ENCODE measurements around the gene UNC45A. TPM values are rescaled to one million over a fixed set of nuclear protein-coding genes. Genes with fewer than 3 reads are reported as not detected.

Gene UNC45A
- total and polyA plus RNA-seq, 2 of the 8 experiments (the other 6 are each of a cell fraction or from before 2014, with no cell fraction given): 74.1 to 84.2 TPM

- no peak overlapping the region for H2BK12ac ChIP-seq (ENCODE audit: low read depth, low read length)
- no peak overlapping the region for H2AFZ ChIP-seq (ENCODE audit: low read length)
- no peak overlapping the region for H3K18ac ChIP-seq (ENCODE audit: extremely low read depth, low read length)
- H2AK5ac ChIP-seq (ENCODE audit: low read depth, low read length): no peak overlapping the region
- H3K14ac ChIP-seq (ENCODE audit: insufficient read length): no peak overlapping the region
- no peak overlapping the region for H4K91ac ChIP-seq (replicated peaks; ENCODE audit: insufficient read length, low read length)
- 95% methylated on average over 7 of the region's 7 CpGs; no CpG with 5 or more reads in 1 of the 2 experiments for WGBS, 2 experiments (ENCODE audit: extremely low coverage in 1 of 2, insufficient coverage in 1 of 2, insufficient read length in 1 of 2, insufficient replicate concordance in 2 of 2, low coverage in 1 of 2, low lambda C conversion rate in 2 of 2, missing lambda C conversion rate in 1 of 2)
- H3K9me3 ChIP-seq (ENCODE audit: insufficient read depth in 2 of 2, low read depth in 1 of 2, low read length in 1 of 2): no peaks in the 10 kb centered on the region
- H3K27me3 ChIP-seq (replicated peaks in 1 of 4; ENCODE audit: control insufficient read depth in 3 of 4, extremely low read depth in 1 of 4, insufficient read depth in 3 of 4, low read length in 3 of 4): no peaks in the 10 kb centered on the region
- H3K4ac ChIP-seq (replicated peaks; ENCODE audit: insufficient read length, low read depth, low read length): no peak overlapping the region
- H2BK120ac ChIP-seq (replicated peaks; ENCODE audit: low read depth, low read length): no peak overlapping the region
- DNase-seq (ENCODE audit: low read depth in 1 of 2, low spot score in 2 of 2): no peak
- H3K4me2 ChIP-seq (ENCODE audit: insufficient read depth in 1 of 2, low read depth in 2 of 2, low read length in 2 of 2): no peak overlapping the region
- no peak overlapping the region for H2BK5ac ChIP-seq (ENCODE audit: low read depth, low read length)
- H4K5ac ChIP-seq (ENCODE audit: insufficient read length, low read depth, low read length): no peak overlapping the region
- TF ChIP-seq EZH2 (IDR thresholded peaks at IDR 0.05; ENCODE audit: low read depth, low read length, severe bottlenecking): no peak
- no peak for TF ChIP-seq TAF7 (optimal IDR thresholded peaks at IDR 0.05; ENCODE audit: borderline replicate concordance, low read depth, low read length)
- TF ChIP-seq CHD1 (IDR thresholded peaks at IDR 0.05; ENCODE audit: low read depth, low read length): no peak
- no peak for TF ChIP-seq CBX8 (IDR thresholded peaks at IDR 0.05; ENCODE audit: borderline replicate concordance, low read depth, low read length)
- TF ChIP-seq JUND (IDR thresholded peaks at IDR 0.05; ENCODE audit: low read length): no peak
- TF ChIP-seq NRF1 (IDR thresholded peaks at IDR 0.05; ENCODE audit: low read depth, low read length): no peak
- TF ChIP-seq ZNF274 (IDR thresholded peaks at IDR 0.05; ENCODE audit: borderline replicate concordance, extremely low read depth, low read length): no peak
- TF ChIP-seq HDAC6 (IDR thresholded peaks at IDR 0.05; ENCODE audit: low read depth, low read length): no peak
- no peak for TF ChIP-seq GTF2F1 (IDR thresholded peaks at IDR 0.05; ENCODE audit: borderline replicate concordance, low read depth, low read length)
- no peak for TF ChIP-seq SP4 (IDR thresholded peaks at IDR 0.05; ENCODE audit: low read length)
- TF ChIP-seq TEAD4 (IDR thresholded peaks at IDR 0.05; ENCODE audit: low read depth, low read length): no peak
- TF ChIP-seq MAX (IDR thresholded peaks at IDR 0.05): no peak
- H2BK20ac ChIP-seq (ENCODE audit: low read length): no peak overlapping the region
- H3K4me1 ChIP-seq (replicated peaks in 1 of 4; ENCODE audit: control insufficient read depth in 3 of 4, insufficient read depth in 4 of 4, low read length in 3 of 4): no peaks in the 10 kb centered on the region
- H3K56ac ChIP-seq (replicated peaks; ENCODE audit: insufficient read length, low read depth, low read length): no peak overlapping the region
- H4K20me1 ChIP-seq (replicated peaks in 1 of 2; ENCODE audit: control insufficient read depth in 1 of 2, insufficient read depth in 2 of 2, low read length in 2 of 2): peaks cover 4 to 8% of the 10 kb centered on the region in 2 experiments
- no peak overlapping the region for H3K4me3 ChIP-seq (ENCODE audit: extremely low read depth in 1 of 4, insufficient read depth in 2 of 4, low read depth in 3 of 4, low read length in 4 of 4)
- no peak overlapping the region; a peak in 1 of 7 replicates for H3K9ac ChIP-seq (replicated peaks in 1 of 4; ENCODE audit: extremely low read depth in 1 of 4, low read depth in 3 of 4, low read length in 3 of 4)
- POLR2A ChIA-PET (ENCODE audit: partially characterized antibody): interaction anchor here (0.6 to 1.6 kb wide), 5 partner anchors 8 to 29 kb away, joined by 3 to 4 read pairs (median 3); no protein-coding TSS in a partner anchor
- H3K79me2 ChIP-seq (ENCODE audit: control insufficient read depth in 1 of 2, insufficient read depth in 2 of 2, low read length in 2 of 2): no peaks in the 10 kb centered on the region
- peaks cover 44 to 87% (median 75%) of the 10 kb centered on the region in 4 experiments for H3K36me3 ChIP-seq (ENCODE audit: control insufficient read depth in 2 of 4, insufficient read depth in 4 of 4, low read length in 3 of 4)
- H3K23ac ChIP-seq (ENCODE audit: insufficient read length): no peak overlapping the region
- no peaks in the 10 kb centered on the region for H3K79me1 ChIP-seq (ENCODE audit: low read depth, low read length)
- no peak overlapping the region for H4K8ac ChIP-seq (ENCODE audit: extremely low read depth, insufficient read depth, low read length)
- CTCF ChIA-PET (ENCODE audit: partially characterized antibody): interaction anchor here (0.6 to 3.3 kb wide), 3 partner anchors 8 to 19 kb away, joined by 3 to 17 read pairs (median 6); no protein-coding TSS in a partner anchor
- no peak for FAIRE-seq
- no peak overlapping the region for H2BK15ac ChIP-seq (ENCODE audit: low read length)
- H3K27ac ChIP-seq (ENCODE audit: low read depth, low read length): no peak overlapping the region
- no peaks in the 10 kb centered on the region for H3K23me2 ChIP-seq (ENCODE audit: low read depth, low read length)
These were observed 35.2 kb downstream of the UNC45A start for GRCh38 chr15:90970274-90970673.
